Measurements from ENCODE around the gene TBXA2R.

- no peak for TF ChIP-seq POLR2A (IDR thresholded peaks at IDR 0.05)
- no peak for TF ChIP-seq CTCF (IDR thresholded peaks at IDR 0.05)
- no peak for TF ChIP-seq POLR2AphosphoS5 (IDR thresholded peaks at IDR 0.05)
Observed at GRCh38 chr19:3555653-3556422, 50.8 kb downstream of the TBXA2R start.
